ENCODE measurements around the gene AAGAB. TPM values are rescaled to one million over a fixed set of nuclear protein-coding genes. Genes with fewer than 3 reads are reported as not detected.

Gene AAGAB
- total RNA-seq, 1 experiment from 2014 or later = 52.0 TPM

GRCh38 chr15:67228286-67228685 lies 26.2 kb downstream of the AAGAB start:
- BruUV-seq (replicated peaks) = no TSS peak
- DNase-seq (ENCODE audit: low read depth, low spot score) (no peak), ATAC-seq (no peak)
- H4K20me1 ChIP-seq (ENCODE audit: insufficient read depth) = no peaks in the 10 kb centered on the region
- no peaks in the 10 kb centered on the region for H3K27me3 ChIP-seq (ENCODE audit: insufficient read depth, low read length)
- no peaks in the 10 kb centered on the region for H3K4me1 ChIP-seq (ENCODE audit: control insufficient read depth in 1 of 2, insufficient read depth in 2 of 2, low read length in 2 of 2)
- no peak overlapping the region for H3K4me3 ChIP-seq (replicated peaks in 1 of 2; ENCODE audit: low read depth in 1 of 2, low read length in 2 of 2)
- no peaks in the 10 kb centered on the region for H3K9me3 ChIP-seq (ENCODE audit: control insufficient read depth in 1 of 2, insufficient read depth in 1 of 2, low read depth in 1 of 2, low read length in 2 of 2)
- POLR2A ChIA-PET = no interaction called here
- peaks cover 1% of the 10 kb centered on the region; the same call in 1 of the 2 replicates for H3K79me2 ChIP-seq (ENCODE audit: insufficient read depth, low read length)
- no peaks in the 10 kb centered on the region for H3K9me2 ChIP-seq (ENCODE audit: insufficient read depth)
- no peak overlapping the region for H3K4me2 ChIP-seq (ENCODE audit: low read length)
- CTCF ChIA-PET = no interaction called here
- RAD21 ChIA-PET (ENCODE audit: low non-redundant PET in 1 of 2, low total read pairs in 2 of 2, uncharacterized antibody in 2 of 2, unreplicated experiment in 2 of 2) = interaction anchor here in 1 of 2 experiments (0.6 kb wide), 1 partner anchor 51 kb away, joined by 4 read pairs; no protein-coding TSS in a partner anchor
- intact Hi-C loops (cut with micrococcal nuclease) = no loop called here
- H3K27ac ChIP-seq (ENCODE audit: low read depth, low read length) = no peak overlapping the region
- TF ChIP-seq ELF1 (IDR thresholded peaks at IDR 0.05; ENCODE audit: borderline replicate concordance, low read depth) = no peak
- no peak for TF ChIP-seq EGR1 (IDR thresholded peaks at IDR 0.05; ENCODE audit: low read depth)
- TF ChIP-seq MAX (IDR thresholded peaks at IDR 0.05) = no peak
- no peak for TF ChIP-seq JUND (IDR thresholded peaks at IDR 0.05)
- TF ChIP-seq ZNF274 (IDR thresholded peaks at IDR 0.05; ENCODE audit: low read depth, low read length) = no peak
- TF ChIP-seq ZFX (IDR thresholded peaks at IDR 0.05) = no peak
- H2AFZ ChIP-seq (ENCODE audit: low read depth, low read length, poor library complexity, severe bottlenecking) = no peak overlapping the region
- no peak overlapping the region for H3K9ac ChIP-seq (ENCODE audit: low read length)
- H3K36me3 ChIP-seq (ENCODE audit: control insufficient read depth in 1 of 2, insufficient read depth in 2 of 2, low read length in 2 of 2) = peaks cover 5 to 24% of the 10 kb centered on the region in 2 experiments; a peak in 2 of 4 replicates

- RAD21 ChIA-PET (ENCODE audit: low non-redundant PET in 1 of 2, low total read pairs in 2 of 2, uncharacterized antibody in 2 of 2, unreplicated experiment in 2 of 2) = no interaction called here
- no peak overlapping the region for H3K4me3 ChIP-seq (replicated peaks in 1 of 2; ENCODE audit: low read depth in 1 of 2, low read length in 2 of 2)
These were observed 26.6 kb downstream of the AAGAB start for GRCh38 chr15:67227846-67228245.

More at GRCh38 chr15:67227846-67228245, 26.6 kb downstream of the AAGAB start:
- DNase-seq (ENCODE audit: low read depth, low spot score) (no peak), ATAC-seq (no peak)
- no peaks in the 10 kb centered on the region for H3K9me2 ChIP-seq (ENCODE audit: insufficient read depth)
- H3K27ac ChIP-seq (ENCODE audit: low read depth, low read length) = no peak overlapping the region
- H3K79me2 ChIP-seq (ENCODE audit: insufficient read depth, low read length) = peaks cover 4% of the 10 kb centered on the region; the same call in 1 of the 2 replicates
- intact Hi-C loops (cut with micrococcal nuclease) = no loop called here
- H3K9ac ChIP-seq (ENCODE audit: low read length) = no peak overlapping the region
- ChIA-PET CTCF (no interaction called here), POLR2A (no interaction called here)
- BruUV-seq (replicated peaks) = no TSS peak
- TF ChIP-seq YY1 (IDR thresholded peaks at IDR 0.05; ENCODE audit: extremely low read depth, insufficient replicate concordance, low read depth, low read length) (no peak), POLR2AphosphoS5 (IDR thresholded peaks at IDR 0.05; ENCODE audit: low read depth, low read length) (no peak), CEBPB (IDR thresholded peaks at IDR 0.05; ENCODE audit: low read depth) (no peak), ZNF274 (IDR thresholded peaks at IDR 0.05; ENCODE audit: low read depth, low read length) (no peak), ZBTB33 (IDR thresholded peaks at IDR 0.05; ENCODE audit: extremely low read depth, insufficient replicate concordance, low read length) (no peak), SP1 (IDR thresholded peaks at IDR 0.05; ENCODE audit: low read depth) (no peak), SIN3A (IDR thresholded peaks at IDR 0.05; ENCODE audit: low read depth) (no peak)
- no peaks in the 10 kb centered on the region for H3K9me3 ChIP-seq (ENCODE audit: control insufficient read depth in 1 of 2, insufficient read depth in 1 of 2, low read depth in 1 of 2, low read length in 2 of 2)
- no peaks in the 10 kb centered on the region for H4K20me1 ChIP-seq (ENCODE audit: insufficient read depth)
- H2AFZ ChIP-seq (ENCODE audit: low read depth, low read length, poor library complexity, severe bottlenecking) = no peak overlapping the region
- H3K36me3 ChIP-seq (ENCODE audit: control insufficient read depth in 1 of 2, insufficient read depth in 2 of 2, low read length in 2 of 2) = peaks cover 5 to 19% of the 10 kb centered on the region in 2 experiments; a peak in 2 of 4 replicates
- no peaks in the 10 kb centered on the region for H3K4me1 ChIP-seq (ENCODE audit: control insufficient read depth in 1 of 2, insufficient read depth in 2 of 2, low read length in 2 of 2)
- H3K4me2 ChIP-seq (ENCODE audit: low read length) = no peak overlapping the region
- no peaks in the 10 kb centered on the region for H3K27me3 ChIP-seq (ENCODE audit: insufficient read depth, low read length)

Data from HCT116 (cell line).